Pons (tissue), 1 donor: Measurements from ENCODE around the gene OR2W3.

Source experiments
- DNase-seq: peaks from one replicate; pipeline ENCODE4 v3.0.0-alpha.2; 2016; ENCODE audit warnings: low spot score

The OR2W3 gene

DNA sequence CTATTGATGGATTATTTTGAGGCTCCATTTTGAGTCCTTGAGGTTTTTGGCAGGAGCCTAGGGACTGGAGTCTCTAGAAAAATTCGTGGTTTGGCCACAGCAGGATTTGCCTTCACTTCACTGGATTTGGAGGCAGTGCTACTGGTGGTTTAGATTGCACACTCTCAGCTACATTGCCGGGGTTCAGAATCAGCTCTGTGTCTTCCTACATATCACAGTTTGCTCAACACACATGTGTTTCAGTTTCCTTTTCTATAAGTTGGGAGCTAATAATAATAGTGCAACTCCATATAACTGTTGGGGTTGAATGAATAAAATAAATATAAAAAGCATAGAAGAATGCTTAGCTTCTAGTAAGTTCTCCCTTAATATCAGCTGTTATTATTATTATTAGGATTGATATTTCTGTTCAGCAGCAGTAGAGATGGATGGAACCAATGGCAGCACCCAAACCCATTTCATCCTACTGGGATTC is at the start of gene OR2W3:
Gene OR2W3, plus strand, starts transcription at position 425 of the 475 bp plus-strand sequence. Its CDS starts 0 bp downstream, at position 425.
- DNase-seq = no peak

DNA sequence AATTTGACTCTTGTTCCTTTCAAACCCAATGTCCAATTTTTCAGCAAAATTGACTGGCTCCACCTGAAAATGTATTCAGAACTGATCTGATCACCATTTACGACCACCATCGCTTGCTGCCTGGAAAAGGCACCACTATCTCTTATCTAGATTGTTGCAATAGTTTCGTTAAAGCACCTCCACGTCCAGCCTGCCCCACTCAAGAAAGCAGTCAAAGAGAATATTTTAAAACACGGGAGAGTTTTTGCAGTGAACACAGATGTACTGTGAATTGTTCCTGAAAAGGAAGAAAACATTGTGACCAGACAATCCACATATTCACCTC is 49.7 kb upstream of the OR2W3 start:
- no peak for DNase-seq

DNA sequence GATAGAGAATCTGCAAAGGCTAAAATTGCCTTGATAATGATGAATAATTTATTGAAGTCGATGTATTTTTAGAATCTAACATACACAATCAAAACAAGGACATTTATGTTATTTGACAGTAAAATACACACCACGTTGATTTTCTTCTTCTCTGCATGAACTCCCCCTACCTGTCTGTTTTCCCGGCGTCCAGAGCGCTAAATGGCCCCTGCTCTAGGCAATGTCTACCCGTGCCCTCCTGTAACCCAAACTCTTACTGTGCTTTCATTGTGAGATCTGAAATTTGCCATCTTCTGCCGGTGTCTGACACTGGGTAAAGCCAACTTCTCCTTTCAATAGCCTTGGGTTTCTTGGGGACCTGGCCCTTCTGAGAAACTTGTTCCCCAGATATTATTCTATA is 47.0 kb upstream of the OR2W3 start:
- DNase-seq = no peak

DNA sequence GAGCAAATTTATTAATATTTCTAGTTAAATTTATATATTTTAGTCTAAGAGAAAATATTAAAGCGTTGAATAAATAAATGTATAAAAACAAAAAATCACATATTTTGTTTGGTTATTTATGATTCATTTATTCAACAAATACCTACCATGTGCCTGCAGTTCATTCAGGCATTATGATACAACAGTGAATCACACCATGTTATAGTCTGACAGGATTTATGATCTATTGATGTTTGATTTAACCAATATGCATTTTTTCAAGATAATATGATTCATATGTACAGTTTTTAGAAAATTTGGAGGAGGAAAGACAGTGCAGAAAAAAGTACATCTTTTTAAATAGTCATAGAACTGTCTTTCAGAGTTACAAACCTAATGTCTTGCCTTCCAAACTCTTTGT is 45.8 kb upstream of the OR2W3 start:
- DNase-seq = no peak

DNA sequence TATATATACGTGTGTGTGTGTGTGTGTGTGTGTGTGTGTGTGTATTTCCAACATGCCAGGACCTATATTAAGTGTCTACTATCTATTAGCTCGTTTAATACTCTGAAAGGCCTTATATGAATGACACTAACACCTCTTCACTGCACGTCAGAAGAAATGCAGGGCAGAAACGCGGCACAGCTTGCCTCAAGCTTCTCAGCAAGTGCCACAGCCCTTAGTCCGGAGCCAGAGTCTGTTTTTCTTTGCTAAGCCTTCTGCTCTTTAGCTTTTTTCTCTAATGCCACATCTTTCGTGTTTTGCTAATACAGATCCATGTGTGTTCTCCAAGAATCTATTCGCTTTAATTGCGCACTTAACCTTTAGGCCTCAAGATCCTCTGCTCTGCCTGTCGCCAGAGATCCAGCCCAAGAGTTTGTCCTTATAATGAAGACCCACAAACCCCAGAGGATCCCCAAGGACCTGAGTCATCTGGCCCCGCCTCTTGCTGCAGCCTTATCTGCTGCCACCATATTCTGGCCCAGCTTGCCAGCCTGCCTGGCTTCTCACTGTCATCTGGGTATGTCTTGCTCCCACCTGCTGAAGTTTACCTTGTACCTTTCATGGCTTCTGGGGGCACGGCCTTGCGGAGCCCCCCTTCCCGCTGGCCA is 40.4 kb upstream of the OR2W3 start:
- no peak for DNase-seq

DNA sequence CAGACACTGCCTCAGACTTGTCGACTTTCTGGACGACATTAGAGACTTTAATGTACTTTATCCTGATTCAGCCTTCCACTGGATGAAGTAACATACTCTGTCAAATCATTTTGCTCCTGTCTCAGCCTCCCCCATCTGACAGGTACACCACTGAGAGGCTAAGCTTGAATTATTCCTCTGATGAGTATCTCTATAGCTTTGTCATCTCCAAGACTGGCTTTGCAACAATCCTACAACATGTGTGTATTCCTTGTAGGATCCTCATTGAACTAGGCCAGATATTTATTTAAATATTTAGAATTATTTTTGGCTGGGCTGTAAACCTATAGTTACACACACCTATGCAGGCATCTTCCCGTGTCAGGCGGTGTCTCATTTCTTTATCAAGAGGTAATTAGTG is 39.5 kb upstream of the OR2W3 start:
- DNase-seq = no peak

DNA sequence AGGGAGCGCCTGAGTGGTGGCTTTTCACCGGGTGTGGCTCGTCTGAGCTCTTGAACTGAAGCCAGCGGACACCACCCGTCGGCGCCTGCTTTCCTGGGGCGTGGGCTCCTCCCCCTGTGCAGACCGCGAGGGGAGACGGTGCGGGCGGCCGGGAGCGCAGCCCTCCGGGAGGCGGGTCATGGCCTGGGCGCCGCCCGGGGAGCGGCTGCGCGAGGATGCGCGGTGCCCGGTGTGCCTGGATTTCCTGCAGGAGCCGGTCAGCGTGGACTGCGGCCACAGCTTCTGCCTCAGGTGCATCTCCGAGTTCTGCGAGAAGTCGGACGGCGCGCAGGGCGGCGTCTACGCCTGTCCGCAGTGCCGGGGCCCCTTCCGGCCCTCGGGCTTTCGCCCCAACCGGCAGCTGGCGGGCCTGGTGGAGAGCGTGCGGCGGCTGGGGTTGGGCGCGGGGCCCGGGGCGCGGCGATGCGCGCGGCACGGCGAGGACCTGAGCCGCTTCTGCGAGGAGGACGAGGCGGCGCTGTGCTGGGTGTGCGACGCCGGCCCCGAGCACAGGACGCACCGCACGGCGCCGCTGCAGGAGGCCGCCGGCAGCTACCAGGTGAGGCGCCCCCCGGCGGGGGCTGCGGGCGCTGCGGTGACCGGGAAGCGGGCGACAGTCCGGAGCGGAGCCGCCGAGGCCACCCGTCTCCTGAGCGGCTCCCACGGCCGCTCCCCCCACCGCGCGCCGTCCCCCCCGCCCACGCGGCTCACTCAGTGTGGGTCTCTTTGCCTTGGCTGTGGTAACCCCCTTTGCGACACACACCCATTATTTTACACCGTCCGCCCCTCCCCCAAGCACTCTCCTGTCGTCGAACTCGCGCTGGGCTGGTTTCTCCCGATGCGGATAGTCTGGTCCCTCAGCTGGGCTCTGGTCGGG is 38.1 kb upstream of the OR2W3 start, which contains the start of gene TRIM58:
Gene TRIM58, plus strand, starts transcription at position 119 of the 916 bp plus-strand sequence. Its CDS starts 60 bp downstream, at position 179.
- no peak for DNase-seq

DNA sequence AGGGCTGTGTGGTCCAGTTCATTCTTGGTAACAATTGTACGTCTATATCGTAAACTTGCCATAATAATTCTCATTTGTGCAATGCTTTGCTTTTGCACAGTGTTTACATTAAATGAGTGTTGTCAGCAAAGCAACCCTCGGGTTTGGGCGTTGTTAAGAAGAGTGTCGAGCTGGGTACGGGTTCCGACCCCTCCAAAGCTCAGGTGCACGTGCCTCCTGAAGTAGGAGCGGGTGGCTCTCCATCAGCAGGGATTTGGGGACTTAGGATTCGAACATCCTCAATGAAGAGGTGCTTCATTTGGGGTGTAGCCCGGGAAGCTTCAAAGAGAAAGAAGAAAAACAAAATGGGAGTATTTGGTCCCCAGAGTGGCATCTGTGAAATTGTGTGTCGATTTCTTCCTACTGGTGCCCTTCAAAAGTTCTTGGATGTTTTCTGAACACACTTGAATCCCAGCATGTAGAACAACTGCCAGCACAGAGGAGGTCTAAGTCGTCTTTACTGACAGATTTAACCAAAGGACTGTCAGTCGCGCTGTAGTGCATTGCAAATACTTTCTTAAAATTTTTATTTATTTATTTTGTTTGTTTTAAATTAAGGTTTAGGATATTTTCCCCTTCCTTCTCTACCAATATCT is 37.3 kb upstream of the OR2W3 start:
- no peak for DNase-seq

DNA sequence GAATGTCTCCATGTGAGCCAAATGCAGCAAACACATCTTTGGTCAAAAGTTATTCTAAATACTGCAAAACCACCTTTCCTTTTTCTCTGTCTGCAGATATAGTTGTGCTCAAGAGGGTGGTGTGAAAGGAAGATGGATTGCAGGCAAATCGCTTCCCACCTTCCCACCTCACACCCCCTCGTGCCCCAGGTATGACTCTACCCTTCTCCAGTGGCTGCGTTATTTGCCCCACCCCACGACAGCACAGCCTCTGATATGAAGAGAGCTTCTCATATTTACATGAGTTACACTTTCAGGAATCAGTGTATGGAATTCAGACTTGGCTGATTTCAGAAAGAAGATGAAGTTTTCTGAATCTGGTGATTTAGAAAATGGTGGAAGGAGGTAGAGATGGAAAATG is 32.6 kb upstream of the OR2W3 start:
- no peak for DNase-seq

DNA sequence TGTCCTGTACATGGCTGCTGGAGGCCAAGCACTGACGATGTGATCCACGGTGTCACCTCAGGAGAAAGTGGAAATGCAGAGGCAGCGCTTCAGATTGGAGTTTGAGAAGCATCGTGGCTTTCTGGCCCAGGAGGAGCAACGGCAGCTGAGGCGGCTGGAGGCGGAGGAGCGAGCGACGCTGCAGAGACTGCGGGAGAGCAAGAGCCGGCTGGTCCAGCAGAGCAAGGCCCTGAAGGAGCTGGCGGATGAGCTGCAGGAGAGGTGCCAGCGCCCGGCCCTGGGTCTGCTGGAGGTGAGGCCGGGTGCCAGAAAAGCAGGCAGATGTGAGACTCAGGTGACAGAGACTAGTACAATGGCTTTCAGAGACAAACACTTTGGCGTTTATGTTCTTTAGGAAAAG is 30.7 kb upstream of the OR2W3 start:
- no peak for DNase-seq

DNA sequence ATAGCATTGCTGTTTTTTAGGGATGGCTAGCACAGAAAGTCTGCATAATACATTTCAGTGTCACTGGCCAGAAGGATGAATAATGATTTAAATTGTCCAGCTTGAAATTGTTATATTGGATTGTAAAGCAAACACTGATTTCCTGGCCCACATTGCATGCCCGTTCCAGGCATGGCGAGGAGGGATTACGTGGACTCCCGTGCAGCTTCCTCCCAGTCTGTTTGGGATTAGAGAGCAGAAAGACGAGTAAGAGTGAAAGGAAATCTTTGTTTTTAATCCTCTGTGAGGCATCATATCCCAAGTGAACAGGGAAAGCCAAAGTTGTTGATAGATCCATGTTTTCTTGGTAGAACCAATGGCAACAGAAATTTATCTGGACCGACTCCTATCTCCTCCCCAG is 30.0 kb upstream of the OR2W3 start:
- DNase-seq = no peak

DNA sequence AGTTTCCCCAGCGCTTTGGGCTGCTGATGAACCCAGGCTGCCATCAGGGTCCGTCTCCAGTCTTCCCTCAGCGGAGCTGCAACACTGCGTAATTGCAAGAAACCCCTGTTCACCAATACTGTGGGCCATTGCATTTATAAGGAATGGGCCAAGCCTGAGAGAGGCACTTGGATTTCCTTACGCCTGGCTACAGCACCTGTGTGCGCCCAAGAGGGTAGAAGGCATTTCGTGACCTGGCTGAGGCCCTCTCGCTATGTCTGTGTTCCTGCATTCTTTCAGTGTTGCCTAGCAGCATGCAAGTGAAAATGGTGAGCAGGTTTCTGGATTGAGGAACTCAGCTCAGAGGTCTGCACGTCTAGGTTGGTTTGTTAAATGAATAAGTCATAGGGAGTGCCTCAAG is 12.0 kb upstream of the OR2W3 start:
- DNase-seq = no peak

DNA sequence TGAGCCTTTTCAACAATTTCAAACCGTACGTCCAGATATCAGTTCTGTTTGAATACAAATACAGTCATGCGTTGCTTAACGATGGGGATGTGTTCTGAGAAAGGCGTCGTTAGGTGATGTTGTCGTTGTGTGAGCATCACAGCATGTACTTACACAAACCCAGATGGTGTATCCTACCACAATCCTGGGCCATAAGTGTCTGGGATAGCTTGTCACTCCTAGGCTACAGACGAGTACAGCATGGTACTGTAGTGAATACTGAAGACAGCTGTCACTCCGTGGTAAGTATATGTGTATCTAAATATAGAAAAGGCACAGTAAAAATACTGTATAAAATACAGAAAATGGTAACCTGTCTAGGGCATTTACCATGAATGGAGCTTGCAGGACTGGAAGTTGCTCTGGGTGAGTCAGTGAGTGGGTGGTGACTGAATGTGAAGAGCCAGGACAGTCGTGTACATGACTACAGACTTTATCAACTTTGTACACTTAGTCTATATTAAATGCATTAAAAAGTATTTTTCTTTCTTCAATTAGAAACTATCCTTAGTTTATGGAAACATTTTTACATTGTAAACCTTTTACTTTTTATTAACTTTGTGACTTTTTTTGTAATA is 10.5 kb upstream of the OR2W3 start:
- DNase-seq = no peak

DNA sequence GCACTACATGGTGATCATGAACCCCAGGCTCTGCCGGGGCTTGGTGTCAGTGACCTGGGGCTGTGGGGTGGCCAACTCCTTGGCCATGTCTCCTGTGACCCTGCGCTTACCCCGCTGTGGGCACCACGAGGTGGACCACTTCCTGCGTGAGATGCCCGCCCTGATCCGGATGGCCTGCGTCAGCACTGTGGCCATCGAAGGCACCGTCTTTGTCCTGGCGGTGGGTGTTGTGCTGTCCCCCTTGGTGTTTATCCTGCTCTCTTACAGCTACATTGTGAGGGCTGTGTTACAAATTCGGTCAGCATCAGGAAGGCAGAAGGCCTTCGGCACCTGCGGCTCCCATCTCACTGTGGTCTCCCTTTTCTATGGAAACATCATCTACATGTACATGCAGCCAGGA is 589 bp downstream of the OR2W3 start:
- DNase-seq = no peak

DNA sequence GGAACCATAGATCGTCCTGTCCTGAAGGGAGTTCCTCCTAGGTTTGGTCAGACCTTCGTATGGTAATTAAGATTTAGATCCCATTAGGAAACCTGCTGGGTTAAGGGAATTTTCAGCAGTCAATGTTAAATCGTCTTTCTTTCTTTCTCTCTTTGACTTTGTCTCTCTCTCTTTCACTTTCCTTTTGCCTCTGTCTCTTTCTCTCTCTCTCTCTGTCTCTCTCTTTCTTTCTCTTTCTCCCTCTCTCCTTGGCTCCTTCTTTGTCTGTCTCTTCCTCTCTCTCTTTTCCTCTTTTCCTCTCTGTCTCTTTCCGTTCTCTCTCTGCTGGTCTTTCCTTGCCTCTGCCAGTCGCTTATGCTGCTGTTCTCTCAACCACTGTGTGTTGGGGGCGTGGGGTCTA is 8.7 kb downstream of the OR2W3 start:
- DNase-seq = no peak

DNA sequence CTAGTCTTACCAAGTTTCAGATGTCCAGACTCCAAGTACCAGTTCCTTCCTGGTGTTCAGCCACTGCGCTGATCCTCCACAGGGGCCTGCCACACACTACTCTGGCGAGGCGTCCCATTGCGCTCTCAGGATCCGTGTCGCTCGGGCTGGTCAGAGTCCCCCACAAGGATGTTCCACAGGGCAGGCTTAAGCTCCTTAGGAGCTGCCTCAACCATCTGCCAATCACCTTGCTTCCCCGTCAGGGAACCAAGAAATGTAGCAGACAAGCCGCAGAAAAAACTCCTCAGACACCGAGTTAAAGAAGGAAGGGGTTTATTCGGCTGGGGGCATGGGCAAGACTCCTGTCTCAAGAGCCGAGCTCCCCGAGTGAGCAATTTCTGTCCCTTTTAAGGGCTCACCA is 9.8 kb downstream of the OR2W3 start:
- no peak for DNase-seq

DNA sequence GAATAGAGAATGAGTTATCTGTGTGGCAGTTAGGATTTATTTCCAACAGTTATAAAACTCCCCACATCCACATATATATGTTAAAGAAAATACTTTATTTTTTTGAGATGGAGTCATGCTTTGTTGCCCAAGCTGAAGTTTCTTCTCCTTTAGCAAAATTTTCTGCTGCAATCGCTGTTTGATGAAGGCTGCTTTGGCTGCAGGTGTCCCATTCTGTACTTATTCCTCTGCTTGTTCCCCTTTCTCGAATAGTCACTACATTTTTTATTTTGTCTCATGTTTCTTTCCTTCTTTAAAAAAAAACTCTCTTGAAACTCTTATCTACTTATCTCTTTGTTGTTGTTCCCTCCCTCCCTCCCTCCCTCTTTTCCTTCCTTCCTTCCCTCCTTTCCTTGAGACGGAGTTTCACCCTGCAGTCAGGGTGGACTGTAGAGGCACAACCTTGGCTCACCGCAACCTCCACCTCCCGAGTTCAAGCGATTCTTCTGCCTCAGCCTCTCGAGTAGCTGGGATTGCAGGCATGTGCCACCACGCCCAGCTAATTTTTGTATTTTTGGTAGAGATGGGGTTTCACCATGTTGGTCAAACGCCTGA is 10.6 kb downstream of the OR2W3 start:
- DNase-seq = no peak

DNA sequence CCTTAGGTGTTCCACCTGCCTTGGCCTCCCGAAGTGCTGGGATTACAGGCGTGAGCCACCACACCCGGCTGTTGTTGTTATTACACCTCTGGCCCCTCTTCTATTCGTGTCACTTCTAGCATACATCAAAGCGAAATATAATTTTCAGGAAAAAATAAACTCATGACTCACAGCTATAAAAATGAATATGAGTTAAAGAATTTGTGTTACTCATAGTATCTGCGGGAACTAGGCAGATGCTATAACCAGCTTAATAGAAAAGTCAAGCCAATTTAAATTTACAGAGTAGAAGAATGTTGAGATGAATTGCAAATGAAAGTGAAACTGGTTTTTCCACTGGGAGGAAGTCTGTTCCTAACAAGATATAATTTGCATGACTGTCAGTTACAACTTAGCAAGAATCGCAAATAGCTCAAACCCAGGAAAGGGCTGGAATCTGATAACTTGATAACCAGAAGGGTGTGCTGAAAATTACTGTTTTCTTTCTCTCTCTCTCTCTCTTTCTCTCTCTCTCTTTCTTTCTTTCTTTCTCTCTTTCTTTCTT is 11.2 kb downstream of the OR2W3 start:
- no peak for DNase-seq

DNA sequence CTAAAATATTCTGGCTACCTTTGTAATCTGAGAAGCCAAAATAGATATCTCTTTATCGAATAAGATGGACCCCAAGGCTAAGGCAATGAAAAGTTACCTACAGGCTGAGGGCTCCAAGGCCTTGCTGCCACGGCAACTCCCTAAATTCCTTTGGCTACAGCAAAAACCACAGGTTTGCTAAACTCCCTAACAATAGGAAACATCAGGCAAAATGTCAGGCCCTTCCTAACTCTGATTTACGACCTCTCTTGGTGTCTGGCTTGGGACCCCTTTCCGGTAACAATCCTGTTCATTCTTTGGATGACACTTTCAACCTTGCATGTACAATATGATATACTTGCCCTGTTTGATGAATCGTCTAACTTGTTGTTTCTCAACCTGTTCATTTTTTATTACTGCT is 13.4 kb downstream of the OR2W3 start:
- no peak for DNase-seq

DNA sequence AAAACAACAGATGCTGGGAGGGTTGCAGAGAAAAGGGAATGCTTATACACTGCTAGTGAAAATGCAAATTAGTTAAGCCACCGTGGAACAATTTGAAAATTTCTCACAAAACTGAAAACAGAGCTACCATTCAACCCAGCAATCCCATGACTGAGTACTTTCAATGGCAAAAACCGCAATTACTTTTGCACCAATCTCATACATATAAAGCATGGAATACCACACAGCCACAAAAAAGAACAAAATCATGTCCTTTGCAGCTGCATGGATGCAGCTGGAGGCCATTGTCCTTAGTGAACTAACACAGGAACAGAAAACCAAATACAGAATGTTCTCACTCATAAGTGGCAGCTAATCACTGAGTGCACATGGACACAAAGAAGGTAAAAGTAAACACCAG is 18.4 kb downstream of the OR2W3 start:
- no peak for DNase-seq

DNA sequence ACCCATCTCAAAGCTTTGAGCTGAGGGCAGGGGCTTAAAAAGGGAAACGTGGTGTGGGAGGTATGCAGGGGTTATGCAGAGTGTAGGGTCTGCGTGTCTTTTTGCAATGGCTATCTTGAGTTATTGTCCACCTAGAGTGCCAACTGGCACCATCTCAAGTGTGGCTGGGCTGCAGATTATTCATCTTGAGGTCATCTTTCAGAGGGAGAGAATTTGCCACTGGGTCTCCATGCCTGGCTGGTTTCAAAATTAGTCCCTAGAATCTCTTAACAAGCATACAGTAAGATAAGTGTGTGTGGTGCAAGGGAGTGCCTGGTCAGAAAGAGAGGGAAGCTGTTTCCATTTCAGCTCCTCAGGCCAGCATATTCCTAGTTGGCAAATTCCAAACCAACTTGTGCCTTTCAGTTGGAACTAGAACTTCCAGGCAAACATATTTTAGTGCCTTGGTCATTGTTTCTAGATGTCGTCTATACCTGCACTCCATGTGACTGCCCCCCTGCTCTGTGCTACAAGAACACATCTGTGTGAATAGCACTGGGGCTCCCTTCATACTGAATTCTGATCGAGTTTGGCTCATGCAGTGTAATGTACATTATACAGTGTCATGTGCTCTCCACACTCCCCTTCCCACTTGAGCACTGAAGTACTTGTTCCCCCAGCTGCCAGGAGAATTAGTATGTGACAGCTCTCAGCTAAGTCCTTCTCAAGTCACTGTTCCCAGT is 19.7 kb downstream of the OR2W3 start:
- DNase-seq = no peak
